Measurements from ENCODE around the gene KMT2D. TPM values are rescaled to one million over a fixed set of nuclear protein-coding genes. Genes with fewer than 3 reads are reported as not detected.

KMT2D gene
- total RNA-seq, 1 experiment from 2014 or later: 41.9 TPM

GRCh38 chr12:49031573-49032161 is 28.9 kb downstream of the KMT2D start:
- Histone ChIP-seq H3K4me2 (ENCODE audit: low read length) (no peak overlapping the region), H3K4me1 (ENCODE audit: insufficient read depth, low read length) (no peaks in the 10 kb centered on the region), H3K79me2 (ENCODE audit: low read length) (no peaks in the 10 kb centered on the region), H3K36me3 (ENCODE audit: low read depth, low read length) (peaks cover 33% of the 10 kb centered on the region; the same call in 1 of the 2 replicates), H3K4me3 (ENCODE audit: low read length) (no peak overlapping the region), H4K20me1 (ENCODE audit: low read length) (no peaks in the 10 kb centered on the region), H3K9ac (ENCODE audit: low read length) (no peak overlapping the region), H2AFZ (ENCODE audit: low read length) (no peak overlapping the region), H3K27ac (ENCODE audit: low read length) (no peak overlapping the region), H3K9me2 (replicated peaks; ENCODE audit: low read length) (no peaks in the 10 kb centered on the region), H3F3A (ENCODE audit: low read length, unreplicated experiment) (no peaks in the 10 kb centered on the region), H3K27me3 (ENCODE audit: low read length) (no peaks in the 10 kb centered on the region), H3K9me3 (ENCODE audit: low read length) (no peaks in the 10 kb centered on the region)
- no TSS peak for BruUV-seq (replicated peaks)
- TF ChIP-seq EZH2phosphoT487 (IDR thresholded peaks at IDR 0.05; ENCODE audit: borderline replicate concordance, low read length): no peak
- TF ChIP-seq EZH2 (IDR thresholded peaks at IDR 0.05; ENCODE audit: low read length, unreplicated experiment): no peak
- no peak for TF ChIP-seq CTCF (conservative IDR thresholded peaks at IDR 0.05; ENCODE audit: low read depth, low read length)
- ATAC-seq (no peak), DNase-seq (no peak)
- ChIA-PET POLR2A (ENCODE audit: unreplicated experiment) (no interaction called here), CTCF (no interaction called here)
- intact Hi-C loops (cut with micrococcal nuclease): no loop called here

GRCh38 chr12:49030714-49031572 is 29.7 kb downstream of the KMT2D start:
- Histone ChIP-seq H3K27ac (ENCODE audit: low read length) (no peak overlapping the region), H3K4me3 (ENCODE audit: low read length) (no peak overlapping the region), H2AFZ (ENCODE audit: low read length) (no peak overlapping the region), H3K27me3 (ENCODE audit: low read length) (no peaks in the 10 kb centered on the region), H3K4me1 (ENCODE audit: insufficient read depth, low read length) (no peaks in the 10 kb centered on the region), H3K4me2 (ENCODE audit: low read length) (no peak overlapping the region), H3K9me3 (ENCODE audit: low read length) (no peaks in the 10 kb centered on the region), H3K9ac (ENCODE audit: low read length) (no peak overlapping the region), H4K20me1 (ENCODE audit: low read length) (no peaks in the 10 kb centered on the region), H3F3A (ENCODE audit: low read length, unreplicated experiment) (no peaks in the 10 kb centered on the region), H3K9me2 (replicated peaks; ENCODE audit: low read length) (no peaks in the 10 kb centered on the region), H3K36me3 (ENCODE audit: low read depth, low read length) (peaks cover 41% of the 10 kb centered on the region), H3K79me2 (ENCODE audit: low read length) (no peaks in the 10 kb centered on the region)
- POLR2A ChIA-PET (ENCODE audit: unreplicated experiment): no interaction called here
- DNase-seq: no peak
- no peak for TF ChIP-seq EZH2 (IDR thresholded peaks at IDR 0.05; ENCODE audit: low read length, unreplicated experiment)
- no peak for TF ChIP-seq EZH2phosphoT487 (IDR thresholded peaks at IDR 0.05; ENCODE audit: borderline replicate concordance, low read length)
- no peak for TF ChIP-seq CTCF (conservative IDR thresholded peaks at IDR 0.05; ENCODE audit: low read depth, low read length)
- CTCF ChIA-PET: no interaction called here
- ATAC-seq: no peak
- intact Hi-C loops (cut with micrococcal nuclease): no loop called here
- TSS peak; percentile 4 for BruUV-seq (replicated peaks)

- H3K36me3 ChIP-seq (ENCODE audit: low read depth, low read length): peaks cover 48% of the 10 kb centered on the region
- H3K4me2 ChIP-seq (ENCODE audit: low read length): no peak overlapping the region
- H3F3A ChIP-seq (ENCODE audit: low read length, unreplicated experiment): no peaks in the 10 kb centered on the region
- H3K27ac ChIP-seq (ENCODE audit: low read length): no peak overlapping the region
- H3K79me2 ChIP-seq (ENCODE audit: low read length): no peaks in the 10 kb centered on the region
- H3K4me1 ChIP-seq (ENCODE audit: insufficient read depth, low read length): no peaks in the 10 kb centered on the region
- DNase-seq: no peak
- H3K9me2 ChIP-seq (replicated peaks; ENCODE audit: low read length): no peaks in the 10 kb centered on the region
- H3K9ac ChIP-seq (ENCODE audit: low read length): no peak overlapping the region
- BruUV-seq (replicated peaks): no TSS peak
- no peaks in the 10 kb centered on the region for H3K27me3 ChIP-seq (ENCODE audit: low read length)
- no peak overlapping the region for H3K4me3 ChIP-seq (ENCODE audit: low read length)
- H2AFZ ChIP-seq (ENCODE audit: low read length): no peak overlapping the region
- ChIA-PET POLR2A (ENCODE audit: unreplicated experiment) (no interaction called here), CTCF (no interaction called here)
- ATAC-seq: no peak
- TF ChIP-seq EZH2 (IDR thresholded peaks at IDR 0.05; ENCODE audit: low read length, unreplicated experiment) (no peak), EZH2phosphoT487 (IDR thresholded peaks at IDR 0.05; ENCODE audit: borderline replicate concordance, low read length) (no peak), CTCF (conservative IDR thresholded peaks at IDR 0.05; ENCODE audit: low read depth, low read length) (no peak)
- H3K9me3 ChIP-seq (ENCODE audit: low read length): no peaks in the 10 kb centered on the region
- H4K20me1 ChIP-seq (ENCODE audit: low read length): no peaks in the 10 kb centered on the region
- intact Hi-C loops (cut with micrococcal nuclease): no loop called here
These were observed 30.5 kb downstream of the KMT2D start for GRCh38 chr12:49030119-49030518.
